Stimulated activated CD8-positive, alpha-beta memory T cell treated with anti-CD3 and anti-CD28 coated beads, Interleukin-2, amount 100 ng/mL, for 48 hours (primary cell): Measurements from ENCODE around the gene AMDHD2.

ENCODE experiments used
- DNase-seq, 2 donors: peaks; one replicate each; pipeline ENCODE4 v3.0.0-alpha.2; 2020; ENCODE audit warnings: low read depth in 2 of 2

Gene AMDHD2

GRCh38 chr16:2482708-2483534 is 37.2 kb upstream of the AMDHD2 start:
- DNase-seq, result no peak

GRCh38 chr16:2483939-2484897 is 36.0 kb upstream of the AMDHD2 start:
- DNase-seq, result no peak

- no peak for DNase-seq
Observed at GRCh38 chr16:2484898-2485508, 35.2 kb upstream of the AMDHD2 start.

GRCh38 chr16:2485811-2486507 is 34.2 kb upstream of the AMDHD2 start:
- no peak for DNase-seq

GRCh38 chr16:2486645-2487516 is 33.3 kb upstream of the AMDHD2 start:
- DNase-seq, result peak; percentile 52 to 56

GRCh38 chr16:2487517-2487842 is 32.7 kb upstream of the AMDHD2 start:
- no peak for DNase-seq

GRCh38 chr16:2487903-2488531 is 32.2 kb upstream of the AMDHD2 start:
- DNase-seq, result no peak

- no peak for DNase-seq
Observed at GRCh38 chr16:2489581-2489980, 30.6 kb upstream of the AMDHD2 start.

- no peak for DNase-seq
Observed at GRCh38 chr16:2490190-2491105, 29.7 kb upstream of the AMDHD2 start.

GRCh38 chr16:2492292-2492691 is 27.9 kb upstream of the AMDHD2 start:
- DNase-seq, result no peak

- DNase-seq, result no peak
Observed at GRCh38 chr16:2493605-2494004, 26.6 kb upstream of the AMDHD2 start.

GRCh38 chr16:2494616-2495015 is 25.6 kb upstream of the AMDHD2 start:
- DNase-seq, result no peak

GRCh38 chr16:2495041-2495440 is 25.1 kb upstream of the AMDHD2 start:
- no peak for DNase-seq

GRCh38 chr16:2496223-2497115 is 23.7 kb upstream of the AMDHD2 start:
- no peak for DNase-seq

GRCh38 chr16:2497116-2497630 is 23.0 kb upstream of the AMDHD2 start:
- DNase-seq, result no peak

- DNase-seq, result no peak
Observed at GRCh38 chr16:2497695-2498484, 22.3 kb upstream of the AMDHD2 start.
